ENCODE results near the gene RAC2.
A peak's percentile ranks its signal among the peaks of the same experiment; 100 is the strongest.

DNA sequence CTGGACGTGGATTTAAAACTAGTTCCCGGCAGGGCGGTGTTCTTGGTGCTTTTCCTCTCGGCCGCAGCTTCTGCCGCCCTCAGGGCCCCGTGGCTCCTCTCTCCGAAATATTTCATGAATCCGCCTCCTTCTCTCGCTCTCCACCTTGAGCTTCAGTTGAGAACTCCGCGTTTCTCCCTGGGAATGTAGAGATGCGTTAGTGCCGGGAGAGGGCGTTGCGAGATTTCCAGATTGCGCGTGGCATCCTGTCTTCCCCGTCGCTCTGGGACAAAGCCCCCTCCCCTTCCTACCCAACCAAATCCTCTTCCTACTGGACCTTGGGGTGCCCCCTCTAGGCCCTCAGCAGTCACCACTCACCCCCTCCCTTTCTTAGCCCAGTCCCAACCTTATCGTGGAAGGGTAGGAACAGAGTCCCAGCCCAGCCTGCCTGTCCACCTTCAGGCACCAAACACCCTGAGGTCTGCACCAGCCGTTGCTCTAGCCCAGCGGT, 15.5 kb upstream of the RAC2 start:
- TF ChIP-seq JUN (IDR thresholded peaks at IDR 0.05) (no peak), RAD21 (conservative IDR thresholded peaks at IDR 0.05 in 1 of 2, IDR thresholded peaks at IDR 0.05 in 1 of 2) (peak; percentile 45 to 59), ESRRA (IDR thresholded peaks at IDR 0.05; ENCODE audit: borderline replicate concordance, low read length) (no peak)
- TF ChIP-seq, protein P1, sequence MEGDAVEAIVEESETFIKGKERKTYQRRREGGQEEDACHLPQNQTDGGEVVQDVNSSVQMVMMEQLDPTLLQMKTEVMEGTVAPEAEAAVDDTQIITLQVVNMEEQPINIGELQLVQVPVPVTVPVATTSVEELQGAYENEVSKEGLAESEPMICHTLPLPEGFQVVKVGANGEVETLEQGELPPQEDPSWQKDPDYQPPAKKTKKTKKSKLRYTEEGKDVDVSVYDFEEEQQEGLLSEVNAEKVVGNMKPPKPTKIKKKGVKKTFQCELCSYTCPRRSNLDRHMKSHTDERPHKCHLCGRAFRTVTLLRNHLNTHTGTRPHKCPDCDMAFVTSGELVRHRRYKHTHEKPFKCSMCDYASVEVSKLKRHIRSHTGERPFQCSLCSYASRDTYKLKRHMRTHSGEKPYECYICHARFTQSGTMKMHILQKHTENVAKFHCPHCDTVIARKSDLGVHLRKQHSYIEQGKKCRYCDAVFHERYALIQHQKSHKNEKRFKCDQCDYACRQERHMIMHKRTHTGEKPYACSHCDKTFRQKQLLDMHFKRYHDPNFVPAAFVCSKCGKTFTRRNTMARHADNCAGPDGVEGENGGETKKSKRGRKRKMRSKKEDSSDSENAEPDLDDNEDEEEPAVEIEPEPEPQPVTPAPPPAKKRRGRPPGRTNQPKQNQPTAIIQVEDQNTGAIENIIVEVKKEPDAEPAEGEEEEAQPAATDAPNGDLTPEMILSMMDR (IDR thresholded peaks at IDR 0.05) = peak; percentile 59
